C4-2B (cell line): ENCODE measurements around the gene SPTA1.

ENCODE experiments used
- ZFX ChIP-seq: fragments of 450-650 bp; IDR thresholded peaks from 2 replicates; pipeline ENCODE4 v1.6.1; 2017
- TF ChIP-seq, protein P1 (sequence below): fragments of 450-650 bp; conservative IDR thresholded peaks from 2 replicates; pipeline ENCODE4 v1.5.1; 2017; ENCODE audit warnings: mild to moderate bottlenecking

- TF ChIP-seq ZFX, result no peak
- TF ChIP-seq, protein P1, sequence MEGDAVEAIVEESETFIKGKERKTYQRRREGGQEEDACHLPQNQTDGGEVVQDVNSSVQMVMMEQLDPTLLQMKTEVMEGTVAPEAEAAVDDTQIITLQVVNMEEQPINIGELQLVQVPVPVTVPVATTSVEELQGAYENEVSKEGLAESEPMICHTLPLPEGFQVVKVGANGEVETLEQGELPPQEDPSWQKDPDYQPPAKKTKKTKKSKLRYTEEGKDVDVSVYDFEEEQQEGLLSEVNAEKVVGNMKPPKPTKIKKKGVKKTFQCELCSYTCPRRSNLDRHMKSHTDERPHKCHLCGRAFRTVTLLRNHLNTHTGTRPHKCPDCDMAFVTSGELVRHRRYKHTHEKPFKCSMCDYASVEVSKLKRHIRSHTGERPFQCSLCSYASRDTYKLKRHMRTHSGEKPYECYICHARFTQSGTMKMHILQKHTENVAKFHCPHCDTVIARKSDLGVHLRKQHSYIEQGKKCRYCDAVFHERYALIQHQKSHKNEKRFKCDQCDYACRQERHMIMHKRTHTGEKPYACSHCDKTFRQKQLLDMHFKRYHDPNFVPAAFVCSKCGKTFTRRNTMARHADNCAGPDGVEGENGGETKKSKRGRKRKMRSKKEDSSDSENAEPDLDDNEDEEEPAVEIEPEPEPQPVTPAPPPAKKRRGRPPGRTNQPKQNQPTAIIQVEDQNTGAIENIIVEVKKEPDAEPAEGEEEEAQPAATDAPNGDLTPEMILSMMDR, result no peak
These were observed 37.9 kb upstream of the SPTA1 start for GRCh38 chr1:158724442-158724841.
